Fibroblast of lung (primary cell): ENCODE results near the gene TBC1D19. TPM values are rescaled to one million over a fixed set of nuclear protein-coding genes. Genes with fewer than 3 reads are reported as not detected.

Experiments
- DNase-seq, 2 donors: peaks; one replicate each; pipeline versions ENCODE4 v3.0.0 to v3.0.0-alpha.2; 2010; ENCODE audit warnings: low read depth in 2 of 2
- H2AFZ ChIP-seq: 2 replicates; pipeline ENCODE4 v1.5.1; 2012; ENCODE audit warnings: low read length, control low read depth, inconsistent platforms
- H3K27ac ChIP-seq: 2 replicates; pipeline ENCODE4 v1.5.1; 2011; ENCODE audit warnings: low read length, control low read depth; ENCODE audit not compliant: insufficient read depth
- H3K27me3 ChIP-seq: 2 replicates; pipeline ENCODE4 v1.5.1; 2011; ENCODE audit warnings: mild to moderate bottlenecking, low read length; ENCODE audit not compliant: control insufficient read depth, insufficient read depth
- H3K36me3 ChIP-seq: 2 replicates; pipeline ENCODE4 v1.5.1; 2011; ENCODE audit warnings: low read length; ENCODE audit not compliant: control insufficient read depth, insufficient read depth
- H3K4me1 ChIP-seq: 2 replicates; pipeline ENCODE4 v1.5.1; 2011; ENCODE audit warnings: low read length; ENCODE audit not compliant: control insufficient read depth, insufficient read depth; ENCODE audit errors: extremely low read depth
- H3K4me2 ChIP-seq: 2 replicates; pipeline ENCODE4 v1.5.1; 2011; ENCODE audit warnings: low read length, control low read depth; ENCODE audit not compliant: insufficient read depth; ENCODE audit errors: extremely low read depth
- H3K4me3 ChIP-seq, 4 experiments: fragments of 200-600 bp in 1 of 4; sonication (generic) in 1 of 4; replicated peaks in 1 of 4; 2 replicates each; pipeline ENCODE4 v1.5.1; 2011 to 2016; ENCODE audit warnings: low read length in 4 of 4, low read depth in 3 of 4, mild to moderate bottlenecking in 3 of 4, control low read depth in 2 of 4, inconsistent platforms in 1 of 4, mixed read lengths in 1 of 4; ENCODE audit not compliant: insufficient read depth in 1 of 4; ENCODE audit errors: control extremely low read depth in 1 of 4
- H3K79me2 ChIP-seq: 2 replicates; pipeline ENCODE4 v1.5.1; 2012; ENCODE audit warnings: mild to moderate bottlenecking, low read length, inconsistent platforms; ENCODE audit not compliant: control insufficient read depth, insufficient read depth
- H3K9ac ChIP-seq: 2 replicates; pipeline ENCODE4 v1.5.1; 2011; ENCODE audit warnings: mild to moderate bottlenecking, low read length, control low read depth; ENCODE audit not compliant: insufficient read depth
- H3K9me3 ChIP-seq: 2 replicates; pipeline ENCODE4 v1.5.1; 2012; ENCODE audit warnings: low read depth, low read length; ENCODE audit not compliant: control insufficient read depth, insufficient read depth
- H4K20me1 ChIP-seq: 2 replicates; pipeline ENCODE4 v1.5.1; 2011; ENCODE audit warnings: low read length; ENCODE audit not compliant: control insufficient read depth, insufficient read depth; ENCODE audit errors: extremely low read depth
- CTCF ChIP-seq, 2 donors: IDR thresholded peaks in 1 of 2; conservative IDR thresholded peaks in 1 of 2; 1 replicate in 1 of 2; 2 replicates in 1 of 2; pipeline ENCODE4 v1.5.1; 2011 to 2012; ENCODE audit warnings: low read length in 2 of 2, control low read depth in 1 of 2, inconsistent platforms in 1 of 2, low read depth in 1 of 2, mild to moderate bottlenecking in 1 of 2
- EZH2 ChIP-seq: IDR thresholded peaks from 2 replicates; pipeline ENCODE4 v1.5.1; 2012; ENCODE audit warnings: low read length, control low read depth, mild to moderate bottlenecking; ENCODE audit errors: missing control alignments
- polyA plus RNA-seq, 2 donors: library from polyadenylated mRNA; depleted of rRNA in 1 of 2; stranded (reverse) in 1 of 2; unstranded in 1 of 2; fragments of >200 nt; gene quantifications; 2 replicates each; pipeline ENCODE4 v1.2.1, GENCODE V29; 2011 to 2012; ENCODE audit warnings: missing spikeins in 1 of 2
- total RNA-seq: library from RNA; depleted of rRNA; stranded (reverse); fragments of >200 nt; gene quantifications from 2 replicates; pipeline ENCODE4 v1.2.1, GENCODE V29; 2014

Gene TBC1D19
- total and polyA plus RNA-seq, 2 donors (not counting 1 experiment from before 2014, with no cell fraction given), result 38.2 to 132 TPM

GRCh38 chr4:26609868-26610267 is 26.0 kb downstream of the TBC1D19 start:
- no peaks in the 10 kb centered on the region for H3K27me3 ChIP-seq
- no peaks in the 10 kb centered on the region for H4K20me1 ChIP-seq
- no peaks in the 10 kb centered on the region for H3K9me3 ChIP-seq
- TF ChIP-seq EZH2 (no peak), CTCF (conservative IDR thresholded peaks at IDR 0.05 in 1 of 2, IDR thresholded peaks at IDR 0.05 in 1 of 2; ENCODE audit: low read depth in 1 of 2, low read length in 2 of 2) (no peak)
- H3K36me3 ChIP-seq, result no peaks in the 10 kb centered on the region
- no peak overlapping the region for H3K4me2 ChIP-seq
- no peak overlapping the region for H3K27ac ChIP-seq
- no peak overlapping the region for H2AFZ ChIP-seq
- no peak overlapping the region for H3K9ac ChIP-seq
- H3K4me3 ChIP-seq, result no peak overlapping the region
- no peaks in the 10 kb centered on the region for H3K79me2 ChIP-seq
- H3K4me1 ChIP-seq, result no peaks in the 10 kb centered on the region
- no peak for DNase-seq

DNA sequence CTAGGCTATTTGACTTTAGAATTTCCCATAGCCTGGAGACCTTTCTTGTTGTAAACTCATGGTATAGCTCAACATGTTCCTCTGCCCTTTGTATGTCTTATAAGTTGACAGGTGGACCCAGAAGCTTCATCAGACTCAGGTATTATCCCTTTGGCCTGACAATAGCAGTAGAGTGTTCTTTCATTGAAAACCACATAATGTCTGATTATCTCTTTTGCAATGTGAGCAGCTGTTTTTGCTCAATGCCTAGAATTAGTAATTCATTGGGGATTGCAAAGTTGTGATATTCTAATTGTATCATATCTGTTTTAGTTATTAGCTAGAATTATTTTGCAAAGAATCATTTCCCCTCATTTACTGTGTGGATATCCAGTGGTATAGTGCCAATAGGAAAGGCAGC is 27.5 kb downstream of the TBC1D19 start:
- Histone ChIP-seq H3K79me2 (no peaks in the 10 kb centered on the region), H2AFZ (no peak overlapping the region), H3K9me3 (no peaks in the 10 kb centered on the region), H3K4me3 (no peak overlapping the region), H3K27me3 (no peaks in the 10 kb centered on the region), H3K9ac (no peak overlapping the region), H3K4me2 (no peak overlapping the region), H3K36me3 (no peaks in the 10 kb centered on the region), H3K27ac (no peak overlapping the region), H4K20me1 (no peaks in the 10 kb centered on the region), H3K4me1 (no peaks in the 10 kb centered on the region)
- TF ChIP-seq EZH2 (no peak), CTCF (conservative IDR thresholded peaks at IDR 0.05 in 1 of 2, IDR thresholded peaks at IDR 0.05 in 1 of 2; ENCODE audit: low read depth in 1 of 2, low read length in 2 of 2) (no peak)
- no peak for DNase-seq

- no peaks in the 10 kb centered on the region for H3K36me3 ChIP-seq
- H3K9ac ChIP-seq, result no peak overlapping the region
- no peak overlapping the region for H3K4me3 ChIP-seq
- H3K27me3 ChIP-seq, result no peaks in the 10 kb centered on the region
- DNase-seq, result no peak
- no peaks in the 10 kb centered on the region for H3K4me1 ChIP-seq
- H3K4me2 ChIP-seq, result no peak overlapping the region
- no peaks in the 10 kb centered on the region for H4K20me1 ChIP-seq
- no peak for TF ChIP-seq EZH2
- no peak for TF ChIP-seq CTCF (conservative IDR thresholded peaks at IDR 0.05 in 1 of 2, IDR thresholded peaks at IDR 0.05 in 1 of 2; ENCODE audit: low read depth in 1 of 2, low read length in 2 of 2)
- no peak overlapping the region for H3K27ac ChIP-seq
- no peaks in the 10 kb centered on the region for H3K9me3 ChIP-seq
- no peak overlapping the region for H2AFZ ChIP-seq
- no peaks in the 10 kb centered on the region for H3K79me2 ChIP-seq
These were observed 28.0 kb downstream of the TBC1D19 start for GRCh38 chr4:26611885-26612284.
